Panc1 (cell line): ENCODE measurements around the gene IQCH. TPM values are rescaled to one million over a fixed set of nuclear protein-coding genes. Genes with fewer than 3 reads are reported as not detected.

Source experiments
- ATAC-seq: fragments of 200-7000 bp; cut with Tn5 transposase; 2 replicates; pipeline ENCODE4 v1.9.1; 2020; ENCODE audit warnings: mild to moderate bottlenecking, moderate library complexity
- BruUV-seq: library from RNA; stranded (reverse); fragments of 400-500 nt; replicated peaks from 2 replicates; lab custom pipeline; 2021; lab: Mats Ljungman, UMichigan
- CTCF ChIA-PET: fragments of 300-600 bp; sonication (Branson Sonifier 250); formaldehyde crosslinking; loops from one replicate; lab custom pipeline; 2022; ENCODE audit warnings: antibody characterized with exemption; lab: Charles Lee
- POLR2A ChIA-PET: fragments of 300-600 bp; sonication (Branson Sonifier 250); formaldehyde crosslinking; loops from one replicate; lab custom pipeline; 2022; ENCODE audit warnings: antibody characterized with exemption; lab: Charles Lee
- DNase-seq: peaks from one replicate; pipeline ENCODE4 v3.0.0-alpha.2; 2010; ENCODE audit warnings: low read depth, low spot score
- H3K27ac ChIP-seq: 2 replicates; pipeline ENCODE4 v1.5.1; 2011; ENCODE audit warnings: mild to moderate bottlenecking, low read length, inconsistent platforms
- H3K27me3 ChIP-seq: fragments of 200-500 bp; sonication (Bioruptor generic); 2 replicates; pipeline ENCODE4 v1.6.0; 2014; ENCODE audit warnings: low read length, inconsistent platforms; ENCODE audit not compliant: control insufficient read depth, insufficient read depth
- H3K36me3 ChIP-seq: fragments of 200-500 bp; sonication (Bioruptor generic); 2 replicates; pipeline ENCODE4 v1.5.1; 2014; ENCODE audit warnings: inconsistent platforms, mild to moderate bottlenecking, low read length, moderate library complexity; ENCODE audit not compliant: control insufficient read depth, insufficient read depth
- H3K4me1 ChIP-seq: 2 replicates; pipeline ENCODE4 v1.5.1; 2011; ENCODE audit warnings: inconsistent platforms, mild to moderate bottlenecking, low read length, moderate library complexity; ENCODE audit not compliant: control insufficient read depth, insufficient read depth
- H3K4me3 ChIP-seq, 2 experiments: 2 replicates each; pipeline ENCODE4 v1.5.1; 2011 to 2012; ENCODE audit warnings: low read depth in 2 of 2, low read length in 2 of 2, mild to moderate bottlenecking in 2 of 2, inconsistent platforms in 1 of 2, moderate library complexity in 1 of 2
- H3K9me3 ChIP-seq: fragments of 200-500 bp; sonication (Bioruptor generic); 2 replicates; pipeline ENCODE4 v1.5.1; 2014; ENCODE audit warnings: low read depth, mild to moderate bottlenecking, inconsistent platforms, low read length, moderate library complexity; ENCODE audit not compliant: control insufficient read depth, insufficient read depth
- CTCF ChIP-seq: fragments of 450-650 bp; IDR thresholded peaks from 2 replicates; pipeline ENCODE4 v1.5.1; 2017; ENCODE audit warnings: mild to moderate bottlenecking
- POLR2AphosphoS5 ChIP-seq: IDR thresholded peaks from 2 replicates; pipeline ENCODE4 v1.6.1; 2012; ENCODE audit warnings: mild to moderate bottlenecking, low read depth, low read length, moderate library complexity
- SIN3A ChIP-seq: IDR thresholded peaks from 2 replicates; pipeline ENCODE4 v1.6.1; 2012; ENCODE audit warnings: low read depth, mild to moderate bottlenecking, low read length, moderate library complexity, borderline replicate concordance; ENCODE audit not compliant: insufficient read depth
- TCF7L2 ChIP-seq: IDR thresholded peaks from 2 replicates; pipeline ENCODE4 v1.6.1; 2011; ENCODE audit warnings: mild to moderate bottlenecking, low read depth, low read length, inconsistent platforms
- in situ Hi-C: cut with HindIII; loops from 2 replicates; pipeline ENCODE4 v1.10.0; 2016; ENCODE audit warnings: low sequenced_read_pairs, low pct_unique_long_range_greater_than_20kb
- intact Hi-C: fragments of 100-400 bp; cut with micrococcal nuclease; formaldehyde crosslinking; loops from one replicate; pipeline ENCODE4 v1.10.0; 2022; ENCODE audit not compliant: unreplicated experiment
- total RNA-seq: library from RNA; stranded (reverse); gene quantifications from one replicate; pipeline ENCODE4 v1.2.1, GENCODE V29; 2021; ENCODE audit not compliant: unreplicated experiment
- TF ChIP-seq, protein P1 (sequence below), 2 experiments: IDR thresholded peaks; 2 replicates each; pipeline ENCODE4 v1.6.1; 2011 to 2012; ENCODE audit warnings: low read depth in 2 of 2, control low read depth in 1 of 2, low read length in 1 of 2, mild to moderate bottlenecking in 1 of 2, moderate library complexity in 1 of 2; ENCODE audit not compliant: insufficient read depth in 1 of 2

The IQCH gene
- total RNA-seq, 1 experiment from 2014 or later, result 3.9 TPM

- intact Hi-C loops, result no loop called here
- H3K27me3 ChIP-seq, result no peaks in the 10 kb centered on the region
- POLR2A ChIA-PET, result no interaction called here
- no TSS peak for BruUV-seq
- H3K27ac ChIP-seq, result no peak overlapping the region
- in situ Hi-C loops, result no loop called here
- H3K4me1 ChIP-seq, result peaks cover 17% of the 10 kb centered on the region
- no peaks in the 10 kb centered on the region for H3K36me3 ChIP-seq
- no peak for DNase-seq
- no peak for ATAC-seq
- CTCF ChIA-PET, result no interaction called here
- H3K4me3 ChIP-seq, result no peak overlapping the region
- TF ChIP-seq CTCF (no peak), SIN3A (no peak)
- no peaks in the 10 kb centered on the region for H3K9me3 ChIP-seq
Observed at GRCh38 chr15:67549736-67550135, 295.1 kb downstream of the IQCH start.

DNA sequence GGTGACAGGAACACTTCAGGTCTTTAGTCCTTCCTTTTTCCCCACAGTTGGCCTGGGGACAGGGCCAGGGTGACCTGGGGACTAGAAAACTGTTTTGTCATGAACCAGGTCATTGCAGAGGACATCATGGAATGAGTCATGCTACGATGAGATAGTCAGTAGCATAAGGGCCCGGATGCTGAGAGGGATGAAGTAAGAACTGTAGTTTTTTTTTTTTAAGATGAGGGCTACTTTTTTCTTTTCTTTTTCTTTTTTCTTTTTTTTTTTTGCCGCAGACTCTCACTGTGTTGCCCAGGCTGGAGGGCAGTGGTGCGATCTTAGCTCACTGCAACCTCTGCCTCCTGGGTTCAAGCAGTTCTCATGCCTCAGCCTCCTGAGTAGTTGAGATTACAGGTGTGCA is 295.9 kb downstream of the IQCH start:
- intact Hi-C loops, result no loop called here
- no peaks in the 10 kb centered on the region for H3K27me3 ChIP-seq
- TF ChIP-seq TCF7L2 (no peak), SIN3A (no peak), CTCF (no peak), POLR2AphosphoS5 (no peak)
- TF ChIP-seq, protein P1, sequence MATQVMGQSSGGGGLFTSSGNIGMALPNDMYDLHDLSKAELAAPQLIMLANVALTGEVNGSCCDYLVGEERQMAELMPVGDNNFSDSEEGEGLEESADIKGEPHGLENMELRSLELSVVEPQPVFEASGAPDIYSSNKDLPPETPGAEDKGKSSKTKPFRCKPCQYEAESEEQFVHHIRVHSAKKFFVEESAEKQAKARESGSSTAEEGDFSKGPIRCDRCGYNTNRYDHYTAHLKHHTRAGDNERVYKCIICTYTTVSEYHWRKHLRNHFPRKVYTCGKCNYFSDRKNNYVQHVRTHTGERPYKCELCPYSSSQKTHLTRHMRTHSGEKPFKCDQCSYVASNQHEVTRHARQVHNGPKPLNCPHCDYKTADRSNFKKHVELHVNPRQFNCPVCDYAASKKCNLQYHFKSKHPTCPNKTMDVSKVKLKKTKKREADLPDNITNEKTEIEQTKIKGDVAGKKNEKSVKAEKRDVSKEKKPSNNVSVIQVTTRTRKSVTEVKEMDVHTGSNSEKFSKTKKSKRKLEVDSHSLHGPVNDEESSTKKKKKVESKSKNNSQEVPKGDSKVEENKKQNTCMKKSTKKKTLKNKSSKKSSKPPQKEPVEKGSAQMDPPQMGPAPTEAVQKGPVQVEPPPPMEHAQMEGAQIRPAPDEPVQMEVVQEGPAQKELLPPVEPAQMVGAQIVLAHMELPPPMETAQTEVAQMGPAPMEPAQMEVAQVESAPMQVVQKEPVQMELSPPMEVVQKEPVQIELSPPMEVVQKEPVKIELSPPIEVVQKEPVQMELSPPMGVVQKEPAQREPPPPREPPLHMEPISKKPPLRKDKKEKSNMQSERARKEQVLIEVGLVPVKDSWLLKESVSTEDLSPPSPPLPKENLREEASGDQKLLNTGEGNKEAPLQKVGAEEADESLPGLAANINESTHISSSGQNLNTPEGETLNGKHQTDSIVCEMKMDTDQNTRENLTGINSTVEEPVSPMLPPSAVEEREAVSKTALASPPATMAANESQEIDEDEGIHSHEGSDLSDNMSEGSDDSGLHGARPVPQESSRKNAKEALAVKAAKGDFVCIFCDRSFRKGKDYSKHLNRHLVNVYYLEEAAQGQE (IDR thresholded peaks at IDR 0.05; ENCODE audit: insufficient read depth in 1 of 2, low read depth in 2 of 2, low read length in 1 of 2), result no peak

More for the DNA sequence above, 295.9 kb downstream of the IQCH start:
- no peak for DNase-seq
- ATAC-seq, result no peak
- ChIA-PET POLR2A (no interaction called here), CTCF (no interaction called here)
- BruUV-seq, result no TSS peak
- H3K4me3 ChIP-seq, result no peak overlapping the region
- H3K27ac ChIP-seq, result no peak overlapping the region
- peaks cover 17% of the 10 kb centered on the region for H3K4me1 ChIP-seq
- H3K36me3 ChIP-seq, result no peaks in the 10 kb centered on the region
- in situ Hi-C loops, result no loop called here
- H3K9me3 ChIP-seq, result no peaks in the 10 kb centered on the region
